Muscle layer of colon (tissue), 2 donors: ENCODE results near the gene S100A8.

Experiments used
- H3K27ac ChIP-seq: one replicate; pipeline ENCODE4 v1.7.0; 2013; ENCODE audit warnings: low read depth, mild to moderate bottlenecking, low read length, moderate library complexity
- H3K27me3 ChIP-seq, 2 donors: one replicate each; pipeline ENCODE4 v1.7.0; 2013; ENCODE audit warnings: low read length in 2 of 2, mild to moderate bottlenecking in 2 of 2; ENCODE audit not compliant: insufficient read depth in 2 of 2, control insufficient read depth in 1 of 2
- H3K36me3 ChIP-seq: one replicate; pipeline ENCODE4 v1.7.0; 2013; ENCODE audit warnings: mild to moderate bottlenecking, low read length; ENCODE audit not compliant: insufficient read depth
- H3K4me1 ChIP-seq: one replicate; pipeline ENCODE4 v1.7.0; 2013; ENCODE audit warnings: mild to moderate bottlenecking, low read length; ENCODE audit not compliant: insufficient read depth
- H3K4me3 ChIP-seq, 2 donors: one replicate each; pipeline ENCODE4 v1.7.0; 2013; ENCODE audit warnings: low read length in 2 of 2, low read depth in 1 of 2, mild to moderate bottlenecking in 1 of 2, moderate library complexity in 1 of 2
- H3K9ac ChIP-seq: one replicate; pipeline ENCODE4 v1.7.0; 2013; ENCODE audit warnings: low read length
- H3K9me3 ChIP-seq: one replicate; pipeline ENCODE4 v1.7.0; 2013; ENCODE audit warnings: mild to moderate bottlenecking, low read length
- donor health status: abdominal sarcoma.
- donor health status: Adenocarcinoma of cecum.

Gene S100A8

GRCh38 chr1:153340356-153340755 is 50.5 kb downstream of the S100A8 start:
- Histone ChIP-seq H3K9me3 (no peaks in the 10 kb centered on the region), H3K4me1 (no peaks in the 10 kb centered on the region), H3K27me3 (peaks cover 0 to 2% of the 10 kb centered on the region in 2 donors), H3K27ac (no peak overlapping the region), H3K9ac (no peak overlapping the region), H3K36me3 (no peaks in the 10 kb centered on the region), H3K4me3 (no peak overlapping the region)
